GM18951 (cell line): ENCODE results near the gene RBM17.
"Not testable (repeated sequence)": the region's sequence is repeated elsewhere in the genome, so short reads cannot be mapped to it uniquely, and the experiment has no call there.

ENCODE experiments used
- POLR2A ChIP-seq: IDR thresholded peaks from 4 replicates; pipeline ENCODE4 v1.6.1; 2011; ENCODE audit warnings: mild to moderate bottlenecking; ENCODE audit not compliant: insufficient read length, insufficient read depth; ENCODE audit errors: extremely low read depth
- in situ Hi-C: fragments of 300-500 bp; cut with MboI; formaldehyde crosslinking; loops from one replicate; pipeline ENCODE4 v1.12.0; 2022; ENCODE audit warnings: low sequenced_read_pairs, mixed read lengths, inconsistent platforms; ENCODE audit not compliant: unreplicated experiment

RBM17 gene

GRCh38 chr10:6115824-6116350 is 27.1 kb downstream of the RBM17 start:
- TF ChIP-seq POLR2A: no peak
- in situ Hi-C loops: no loop called here

- TF ChIP-seq POLR2A: no peak
- in situ Hi-C loops: no loop called here
Measured at GRCh38 chr10:6116806-6117205, 28.0 kb downstream of the RBM17 start.

GRCh38 chr10:6117711-6118110 is 28.9 kb downstream of the RBM17 start:
- TF ChIP-seq POLR2A: no peak
- in situ Hi-C loops: no loop called here

- no peak for TF ChIP-seq POLR2A
- in situ Hi-C loops: no loop called here
Measured at GRCh38 chr10:6119423-6119822, 30.6 kb downstream of the RBM17 start.

GRCh38 chr10:6119962-6120361 is 31.1 kb downstream of the RBM17 start:
- TF ChIP-seq POLR2A: no peak
- in situ Hi-C loops: no loop called here

GRCh38 chr10:6120691-6121090 is 31.9 kb downstream of the RBM17 start:
- in situ Hi-C loops: no loop called here
- no peak for TF ChIP-seq POLR2A

GRCh38 chr10:6121146-6121545 is 32.3 kb downstream of the RBM17 start:
- TF ChIP-seq POLR2A: no peak
- in situ Hi-C loops: no loop called here

GRCh38 chr10:6123532-6123931 is 34.7 kb downstream of the RBM17 start:
- in situ Hi-C loops: no loop called here
- no peak for TF ChIP-seq POLR2A

- no peak for TF ChIP-seq POLR2A
- in situ Hi-C loops: no loop called here
Measured at GRCh38 chr10:6124666-6125065, 35.8 kb downstream of the RBM17 start.

- in situ Hi-C loops: not testable (repeated sequence)
Measured at GRCh38 chr10:6127461-6127860, 38.6 kb downstream of the RBM17 start.

- in situ Hi-C loops: no loop called here
- no peak for TF ChIP-seq POLR2A
Measured at GRCh38 chr10:6128087-6128486, 39.3 kb downstream of the RBM17 start.

GRCh38 chr10:6128591-6129251 is 39.9 kb downstream of the RBM17 start:
- TF ChIP-seq POLR2A: no peak
- in situ Hi-C loops: no loop called here

GRCh38 chr10:6130848-6131470 is 42.1 kb downstream of the RBM17 start:
- in situ Hi-C loops: no loop called here
- TF ChIP-seq POLR2A: no peak

GRCh38 chr10:6133331-6134098 is 44.7 kb downstream of the RBM17 start:
- in situ Hi-C loops: no loop called here
- no peak for TF ChIP-seq POLR2A
